Activated naive CD4-positive, alpha-beta T cell (primary cell): ENCODE data around the gene CNNM1.

Experiments
- DNase-seq, 4 experiments: peaks; one replicate each; lab custom pipeline; 2025; lab: John Stamatoyannopoulos, UW

The CNNM1 gene

DNA sequence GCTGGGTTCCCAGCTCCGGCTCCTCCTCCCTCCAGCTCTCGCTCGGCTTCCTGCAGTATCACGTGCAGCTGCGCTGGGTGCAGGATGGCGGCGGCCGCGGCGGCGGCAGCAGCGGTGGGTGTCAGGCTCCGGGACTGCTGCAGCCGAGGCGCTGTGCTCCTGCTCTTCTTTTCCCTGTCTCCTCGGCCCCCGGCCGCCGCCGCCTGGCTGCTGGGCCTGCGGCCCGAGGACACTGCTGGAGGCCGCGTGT lies at the start of gene CNNM1:
Gene CNNM1 (plus strand): TSS at position 53 of the 250 bp plus-strand sequence. CDS start 32 bp downstream, at position 85.
- DNase-seq = peak in 1 of 4 experiments; percentile 2

DNA sequence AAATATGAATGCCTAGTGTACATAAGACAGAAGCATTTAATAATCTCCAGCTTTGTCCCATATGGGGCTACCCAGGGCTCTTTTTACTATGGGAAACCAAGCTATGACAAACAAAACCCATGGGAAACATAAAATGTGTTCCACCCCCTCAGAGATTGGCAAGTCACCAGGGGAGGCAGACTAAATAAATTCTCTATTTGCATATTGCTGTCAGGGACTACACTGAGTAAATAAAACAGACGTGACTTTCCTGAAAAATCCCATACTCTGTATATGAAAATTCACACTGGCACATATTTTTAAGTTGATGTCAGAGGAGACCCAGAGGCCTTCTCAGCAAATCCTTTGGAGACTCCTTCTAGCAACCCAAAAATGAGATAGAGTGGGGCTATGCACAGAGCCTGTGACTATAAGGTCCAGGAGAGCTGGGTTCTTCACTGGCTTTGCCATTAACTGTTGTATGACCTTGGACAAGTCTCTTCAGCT lies 49.5 kb upstream of the CNNM1 start:
- DNase-seq = no peak

DNA sequence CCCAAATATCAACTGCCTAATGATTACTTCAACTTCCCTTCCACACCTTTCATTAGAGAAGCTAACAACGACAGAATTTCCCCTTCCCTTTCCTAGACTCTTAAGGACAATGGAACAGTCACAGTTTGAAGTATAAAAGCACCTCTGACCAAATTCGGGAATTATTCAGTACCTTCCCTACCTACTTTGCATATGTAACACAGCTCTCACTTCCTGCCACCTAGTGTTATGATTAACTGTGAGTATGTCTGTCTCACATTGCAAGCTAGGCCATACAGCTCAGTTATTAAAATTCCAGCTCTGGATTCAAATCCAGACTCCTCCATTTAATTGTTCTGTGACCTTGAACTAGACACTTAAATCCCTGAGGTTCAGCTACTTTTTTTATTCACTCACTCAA lies 48.7 kb upstream of the CNNM1 start:
- no peak for DNase-seq

DNA sequence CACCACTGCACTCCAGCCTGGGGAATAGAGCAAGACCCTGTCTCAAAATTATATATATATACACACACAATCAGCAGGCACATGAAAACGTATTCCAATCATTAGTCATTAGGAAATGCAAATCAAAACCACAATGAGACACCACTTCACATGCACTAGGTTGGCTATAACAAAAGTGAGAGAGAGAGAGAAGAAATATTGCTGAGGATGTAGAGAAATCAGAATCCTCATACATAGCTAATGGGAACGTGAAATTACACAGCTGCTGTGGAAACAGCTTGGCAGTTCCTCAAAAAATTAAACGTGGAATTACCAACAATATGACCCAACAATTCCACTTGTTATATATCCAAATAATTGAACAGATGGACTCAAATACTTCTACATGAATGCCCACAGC lies 43.3 kb upstream of the CNNM1 start:
- no peak for DNase-seq

DNA sequence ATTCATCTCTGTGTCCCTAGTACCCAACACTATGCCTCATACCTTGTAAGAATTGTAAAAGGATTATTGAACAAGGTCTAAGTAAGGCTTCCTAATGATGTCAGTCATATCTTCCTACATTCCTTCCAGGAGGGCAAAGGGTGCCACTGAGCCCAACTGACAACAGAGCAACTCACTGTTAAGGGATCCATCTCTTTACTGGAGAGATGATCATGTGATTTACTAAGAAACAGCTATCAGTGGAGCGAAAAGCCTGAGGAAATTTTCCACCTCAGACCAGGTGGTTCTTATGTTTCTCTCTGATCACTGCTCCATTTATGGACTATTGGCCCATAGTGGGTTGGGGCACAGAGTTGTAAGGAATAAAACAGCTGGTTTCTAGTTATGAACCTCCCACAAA lies 38.9 kb upstream of the CNNM1 start:
- DNase-seq = no peak

DNA sequence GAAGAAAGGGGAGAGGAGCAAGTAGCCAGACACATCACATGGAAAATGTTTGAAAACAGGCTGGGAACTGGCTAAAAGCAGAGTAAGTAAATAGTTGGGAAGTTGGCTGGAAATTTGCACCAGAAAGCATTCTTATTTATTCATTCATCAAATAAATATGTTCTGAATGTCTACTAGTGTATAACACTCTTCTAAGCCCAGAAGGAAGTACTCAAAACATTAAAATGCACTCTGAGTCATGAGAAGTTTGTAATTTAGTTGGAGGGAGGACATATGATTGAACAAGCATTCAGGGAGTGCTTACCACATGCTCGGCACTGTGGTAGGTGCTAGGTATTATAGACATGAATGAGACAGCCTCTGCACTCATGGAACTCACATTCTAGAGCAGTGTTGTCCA lies 37.0 kb upstream of the CNNM1 start:
- DNase-seq = no peak

DNA sequence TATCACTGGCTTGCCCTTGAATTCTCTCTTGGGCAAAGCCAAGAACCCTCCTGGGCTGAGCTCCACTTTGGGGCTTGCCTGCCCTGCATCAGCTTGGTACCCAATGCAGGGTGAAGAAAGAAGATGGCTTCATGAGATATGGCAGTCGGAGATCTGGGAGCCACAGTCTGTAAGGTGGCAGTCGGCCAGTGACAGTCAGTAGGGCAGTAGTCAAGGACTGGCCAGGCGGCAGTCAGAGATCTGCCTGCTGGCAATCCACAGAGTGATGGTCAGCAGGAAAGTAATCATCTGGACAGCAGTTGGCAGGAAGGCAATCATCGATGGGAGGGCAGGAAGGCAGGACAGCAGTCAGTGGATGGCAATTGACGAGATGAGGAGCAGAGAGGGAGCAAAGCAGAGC lies 32.6 kb upstream of the CNNM1 start:
- no peak for DNase-seq

DNA sequence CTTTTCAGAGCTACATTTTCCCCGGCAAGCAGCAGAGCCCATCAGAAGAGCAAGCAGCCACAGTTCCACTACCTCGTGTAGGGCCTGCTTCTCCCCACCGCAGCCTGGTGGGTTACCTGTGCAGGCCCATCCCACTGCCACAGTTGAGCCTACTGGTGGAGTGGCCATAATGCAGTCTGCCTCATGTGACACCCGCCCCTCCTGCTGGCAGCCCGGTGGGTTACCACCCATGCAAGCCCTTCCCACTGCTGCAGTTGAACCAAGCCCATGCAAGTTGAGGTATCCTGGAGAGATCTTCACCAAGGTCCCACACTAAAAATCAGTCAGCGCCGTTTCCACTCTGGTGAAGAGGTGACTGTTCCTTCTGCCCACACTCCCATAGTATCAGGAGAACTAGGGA lies 32.1 kb upstream of the CNNM1 start:
- DNase-seq = no peak

DNA sequence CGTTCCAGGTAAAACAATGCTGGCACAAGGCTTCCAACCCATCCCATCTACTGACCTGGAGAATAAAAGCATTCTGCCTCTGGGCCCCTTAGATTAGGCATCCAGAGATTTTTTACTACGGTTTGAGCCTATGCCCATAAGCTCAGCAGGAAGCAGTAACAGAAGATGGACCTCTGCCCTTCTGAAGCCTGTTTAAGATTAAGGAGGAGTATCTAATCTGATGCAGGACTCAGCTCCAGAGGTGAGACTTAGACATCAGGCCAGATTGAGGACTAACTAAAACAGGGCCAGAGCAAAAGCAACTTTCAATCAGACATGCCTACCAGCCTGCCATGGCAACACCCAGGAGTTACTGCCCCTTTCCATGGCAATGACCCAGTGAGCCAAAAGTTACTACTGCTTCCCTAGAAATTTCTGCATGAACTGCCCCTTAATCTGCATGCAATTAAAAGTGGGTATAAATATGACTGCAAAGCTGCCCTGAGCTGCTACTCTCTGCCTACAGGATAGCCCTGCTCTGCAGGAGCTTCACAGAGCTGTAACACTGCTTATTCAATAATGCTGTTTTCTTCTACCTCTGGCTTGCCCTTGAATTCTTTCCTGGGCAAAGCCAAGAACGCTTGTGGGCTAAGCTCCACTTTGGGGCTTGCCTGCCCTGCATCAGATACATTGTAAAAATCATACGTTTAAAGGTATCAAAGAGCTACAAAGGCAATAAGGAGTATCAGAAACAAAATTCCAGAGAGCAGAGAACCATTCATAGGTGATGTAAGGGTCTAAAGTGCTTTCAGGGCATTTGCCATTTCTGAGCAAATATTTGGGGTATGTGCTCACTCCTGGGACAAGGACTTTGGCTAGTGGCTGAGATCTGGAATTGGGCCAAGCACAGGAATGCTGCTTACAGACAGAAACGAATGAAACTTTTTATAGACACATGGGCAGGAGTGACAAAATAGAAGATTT lies 25.0 kb upstream of the CNNM1 start:
- DNase-seq = no peak

DNA sequence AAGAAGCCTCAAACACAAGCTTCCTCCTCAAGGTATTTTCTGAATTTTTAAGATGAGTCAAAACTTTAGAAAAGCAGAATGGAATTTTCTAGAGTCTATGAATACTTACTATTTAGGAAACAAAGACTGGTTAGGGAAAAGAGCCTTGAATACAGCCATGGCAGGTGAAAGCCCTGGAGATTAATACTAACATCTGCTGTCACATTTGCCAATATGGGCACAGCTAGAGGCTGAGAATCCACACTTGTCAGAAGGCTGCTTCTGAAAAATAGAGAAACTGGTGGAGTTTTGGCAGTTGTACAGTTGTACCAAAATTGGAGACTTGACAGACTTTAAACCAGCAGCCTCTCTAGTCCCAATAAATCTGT lies 24.3 kb upstream of the CNNM1 start:
- DNase-seq = no peak

DNA sequence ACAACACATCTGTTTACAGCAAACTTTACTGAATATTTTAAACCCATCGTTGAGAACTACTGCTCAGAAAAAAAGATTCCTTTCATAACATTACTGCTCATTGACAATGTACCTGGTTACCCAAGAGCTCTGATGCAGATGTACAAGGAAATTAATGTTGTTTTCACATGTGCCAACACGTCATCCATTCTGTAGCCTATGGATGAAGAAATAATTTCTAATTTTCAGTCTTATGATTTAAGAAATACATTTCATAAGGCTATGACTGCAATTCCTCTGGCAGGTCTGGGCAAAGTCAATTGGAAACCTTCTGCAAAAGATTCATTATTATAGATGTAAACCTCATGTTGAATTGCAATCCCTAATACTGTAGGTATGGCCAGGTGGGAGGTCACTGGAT lies 16.7 kb upstream of the CNNM1 start:
- DNase-seq = no peak

DNA sequence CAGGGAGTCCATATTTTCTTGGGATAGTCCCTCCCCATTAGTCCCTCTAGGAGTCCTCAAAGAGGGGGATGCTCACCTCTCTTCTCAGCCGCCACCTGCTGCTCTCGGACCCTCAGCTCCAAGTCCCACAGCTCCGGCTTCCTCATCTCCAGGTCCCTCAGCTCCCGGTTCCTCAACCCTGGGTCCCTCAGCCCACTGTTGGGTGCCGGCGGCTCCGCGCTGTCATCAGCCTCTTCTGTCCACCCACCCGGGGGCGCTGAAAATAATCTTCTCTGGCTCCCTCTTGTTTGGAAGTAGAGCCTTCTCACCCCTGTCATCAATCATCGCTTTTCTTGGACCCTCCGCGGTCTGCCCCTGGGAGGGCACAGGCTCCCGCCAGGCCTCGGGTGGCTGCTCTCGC lies 13.3 kb upstream of the CNNM1 start:
- no peak for DNase-seq

DNA sequence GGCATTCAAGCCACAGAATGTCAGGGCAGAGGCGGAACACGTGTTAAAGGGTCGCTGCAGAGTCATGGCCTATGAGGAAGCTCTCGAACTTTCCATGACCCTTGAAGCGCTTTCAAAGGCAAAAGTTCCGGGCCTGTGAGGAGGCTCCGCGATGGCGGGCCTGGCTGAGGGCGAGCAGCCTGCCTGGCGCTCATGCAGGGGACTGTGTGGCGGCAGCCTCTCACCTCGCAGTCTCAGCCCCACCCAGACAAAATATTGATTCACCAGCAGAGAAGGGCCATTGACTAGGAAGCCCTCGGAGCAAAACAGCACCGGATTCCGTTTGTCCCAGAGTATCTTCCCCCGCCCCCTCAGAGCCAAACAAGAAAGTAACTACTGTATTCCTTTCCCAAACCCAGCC lies 12.8 kb upstream of the CNNM1 start:
- DNase-seq = no peak

DNA sequence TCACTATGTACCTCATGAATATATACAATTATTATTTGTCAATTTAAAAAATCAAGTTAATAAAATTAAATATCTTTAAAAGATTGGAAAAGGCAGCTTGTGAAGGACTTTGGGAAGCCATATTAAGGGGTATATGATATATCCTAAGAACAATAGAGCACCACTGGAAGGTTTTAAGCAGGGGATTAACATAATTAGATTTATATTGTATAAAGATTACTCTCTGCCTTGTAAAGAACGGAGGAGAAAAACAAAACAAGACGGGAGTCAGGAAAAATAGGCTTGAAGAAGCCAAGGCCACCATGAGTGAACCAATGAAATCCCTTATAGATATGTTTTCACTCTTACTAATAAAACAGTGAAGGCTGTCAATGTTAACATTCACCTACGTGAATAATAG lies 11.1 kb upstream of the CNNM1 start:
- DNase-seq = no peak

DNA sequence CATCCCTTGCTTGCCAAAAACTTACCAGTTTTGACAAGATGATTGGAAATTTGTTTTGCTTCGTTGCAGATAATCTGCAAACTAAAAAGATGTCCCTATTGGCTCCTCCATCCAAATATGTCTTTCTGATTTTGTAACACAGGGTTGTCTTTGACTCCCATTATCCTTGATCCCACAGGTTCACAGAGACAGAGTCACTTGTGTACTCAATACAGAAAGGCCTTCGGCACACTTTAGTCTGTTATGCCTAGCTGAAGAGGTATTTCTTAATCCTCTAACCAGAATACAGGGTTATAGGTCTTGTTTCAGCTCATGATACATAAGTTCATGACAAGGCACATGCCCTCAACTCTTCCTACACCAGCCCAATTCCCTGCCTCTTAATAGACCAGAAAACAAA lies 10.7 kb upstream of the CNNM1 start:
- DNase-seq = no peak

DNA sequence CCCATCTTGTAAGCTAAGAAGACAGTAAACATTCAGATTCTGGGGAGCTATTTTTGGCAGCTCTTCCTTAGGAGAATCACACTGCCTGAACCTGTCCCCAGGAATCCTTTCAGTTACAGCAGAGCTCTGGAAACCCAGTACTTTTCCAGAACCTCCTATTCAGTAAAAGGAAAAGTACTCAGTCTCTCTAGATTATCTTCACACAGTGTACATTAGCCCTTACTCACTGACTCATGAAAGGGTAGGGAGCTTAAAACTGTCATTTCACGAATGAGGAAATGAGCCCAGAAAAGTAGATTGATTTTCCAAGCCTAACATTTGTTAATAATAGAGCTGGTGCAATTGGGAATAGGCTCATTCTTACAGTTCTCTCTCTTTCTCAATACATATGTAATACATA lies 3.9 kb upstream of the CNNM1 start:
- DNase-seq = no peak

DNA sequence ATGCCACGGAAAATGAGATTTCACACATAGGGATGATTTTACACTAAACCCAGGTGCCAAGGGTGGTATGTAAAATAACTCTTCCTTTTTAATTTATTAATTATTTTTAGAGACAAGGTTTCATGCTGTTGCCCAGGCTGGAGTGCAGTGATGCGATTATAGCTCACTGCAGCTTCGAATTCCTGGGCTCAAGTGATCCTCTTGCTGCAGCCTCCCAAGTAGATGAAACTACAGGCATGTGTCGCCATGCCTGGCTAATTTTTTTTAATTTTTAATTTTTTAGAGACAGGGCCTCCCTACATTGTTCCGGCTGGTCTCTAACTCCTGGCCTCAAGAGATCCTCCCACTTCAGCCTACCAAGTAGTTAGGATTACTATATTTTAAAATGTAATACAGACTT lies 2.3 kb upstream of the CNNM1 start:
- no peak for DNase-seq

DNA sequence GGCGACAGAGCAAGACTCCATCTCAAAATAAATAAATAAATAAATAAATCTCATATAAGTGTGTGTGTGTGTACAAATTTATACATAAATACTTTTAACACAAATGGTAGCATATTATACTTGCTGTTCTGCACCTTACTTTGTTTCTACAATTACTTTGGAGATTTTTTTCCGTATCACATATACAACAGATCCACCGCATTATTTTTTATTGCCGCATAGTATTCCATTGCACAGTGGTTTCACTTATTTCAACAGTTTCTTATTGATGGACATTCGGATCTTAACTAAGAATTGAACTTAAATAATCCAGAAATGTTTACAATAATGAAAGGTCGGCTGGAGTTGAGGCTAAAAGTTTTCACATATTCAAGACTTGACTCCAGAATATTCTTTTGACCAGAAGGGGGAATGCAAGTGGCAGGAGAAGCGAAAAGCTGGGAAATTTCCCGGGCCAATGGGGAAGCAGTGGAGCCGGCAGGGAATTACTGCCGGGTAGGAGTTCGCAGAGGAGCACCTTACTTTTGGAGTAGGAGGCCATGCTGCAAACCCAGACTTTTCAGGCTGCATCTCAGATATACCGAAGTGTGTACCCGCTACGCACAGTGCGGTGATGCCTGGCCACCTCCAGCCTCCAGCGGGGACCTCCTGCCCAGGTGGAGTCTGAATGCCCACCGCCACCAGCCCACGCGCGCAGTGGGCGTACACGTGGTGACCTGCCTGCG lies 415 bp upstream of the CNNM1 start:
- no peak for DNase-seq

DNA sequence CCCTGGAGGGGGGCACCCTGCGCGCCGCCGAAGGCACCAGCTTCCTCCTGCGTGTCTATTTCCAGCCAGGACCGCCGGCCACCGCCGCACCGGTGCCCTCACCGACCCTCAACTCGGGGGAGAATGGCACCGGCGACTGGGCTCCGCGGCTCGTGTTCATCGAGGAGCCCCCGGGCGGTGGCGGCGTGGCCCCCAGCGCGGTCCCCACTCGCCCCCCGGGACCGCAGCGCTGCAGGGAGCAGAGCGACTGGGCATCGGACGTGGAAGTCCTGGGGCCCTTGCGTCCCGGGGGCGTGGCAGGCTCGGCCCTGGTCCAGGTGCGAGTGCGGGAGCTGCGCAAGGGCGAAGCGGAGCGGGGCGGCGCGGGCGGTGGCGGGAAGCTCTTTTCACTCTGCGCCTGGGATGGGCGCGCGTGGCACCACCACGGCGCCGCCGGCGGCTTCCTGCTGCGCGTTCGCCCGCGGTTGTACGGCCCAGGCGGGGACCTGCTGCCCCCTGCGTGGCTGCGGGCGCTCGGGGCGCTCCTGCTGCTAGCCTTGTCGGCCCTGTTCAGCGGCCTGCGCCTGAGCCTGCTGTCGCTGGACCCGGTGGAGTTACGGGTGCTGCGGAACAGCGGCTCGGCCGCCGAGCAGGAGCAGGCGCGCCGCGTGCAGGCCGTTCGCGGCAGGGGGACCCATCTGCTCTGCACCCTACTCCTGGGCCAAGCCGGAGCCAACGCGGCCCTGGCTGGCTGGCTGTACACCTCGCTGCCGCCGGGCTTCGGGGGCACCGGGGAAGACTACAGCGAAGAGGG lies 594 bp downstream of the CNNM1 start:
- no peak for DNase-seq

DNA sequence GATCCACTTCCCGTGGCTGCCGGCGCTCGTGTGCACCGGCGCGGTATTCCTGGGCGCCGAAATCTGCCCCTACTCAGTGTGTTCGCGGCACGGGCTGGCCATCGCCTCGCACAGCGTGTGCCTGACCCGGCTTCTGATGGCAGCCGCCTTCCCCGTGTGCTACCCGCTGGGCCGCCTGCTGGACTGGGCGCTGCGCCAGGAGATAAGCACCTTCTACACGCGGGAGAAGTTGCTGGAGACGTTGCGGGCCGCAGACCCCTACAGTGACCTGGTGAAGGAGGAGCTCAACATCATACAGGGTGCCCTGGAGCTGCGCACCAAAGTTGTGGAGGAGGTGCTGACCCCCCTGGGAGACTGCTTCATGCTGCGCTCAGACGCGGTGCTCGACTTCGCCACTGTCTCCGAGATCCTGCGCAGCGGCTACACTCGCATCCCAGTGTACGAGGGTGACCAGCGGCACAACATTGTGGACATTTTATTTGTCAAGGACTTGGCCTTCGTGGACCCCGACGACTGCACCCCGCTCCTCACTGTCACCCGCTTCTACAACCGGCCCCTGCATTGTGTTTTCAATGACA lies 1.3 kb downstream of the CNNM1 start:
- DNase-seq = no peak

DNA sequence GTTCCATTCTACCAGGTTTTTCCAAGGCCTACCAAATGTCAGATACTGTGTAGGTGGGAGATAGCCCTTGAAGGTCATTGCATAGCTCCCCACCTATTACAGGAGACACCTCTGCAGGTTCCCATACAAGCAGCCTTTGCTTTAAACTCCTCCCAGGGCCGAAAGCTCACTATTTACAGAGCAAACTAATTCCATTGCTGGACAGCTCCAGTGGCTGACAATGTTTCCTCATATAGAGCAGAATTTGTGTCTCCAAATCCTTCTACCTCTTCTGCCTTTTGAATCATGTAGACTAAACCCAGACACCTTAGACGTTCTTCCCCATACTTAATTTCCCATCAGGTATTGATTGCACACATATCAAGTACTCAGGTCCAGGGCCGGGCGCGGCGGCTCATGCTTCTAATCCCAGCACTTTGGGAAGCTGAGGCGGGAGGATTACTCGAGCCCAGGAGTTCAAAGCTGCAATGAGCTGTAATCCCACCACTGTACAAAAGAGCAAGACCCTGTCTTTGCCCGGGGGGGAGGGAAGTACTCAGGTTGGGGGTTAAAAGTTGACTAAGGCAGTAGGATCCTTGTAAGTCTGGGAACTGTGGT lies 2.1 kb downstream of the CNNM1 start:
- DNase-seq = no peak

DNA sequence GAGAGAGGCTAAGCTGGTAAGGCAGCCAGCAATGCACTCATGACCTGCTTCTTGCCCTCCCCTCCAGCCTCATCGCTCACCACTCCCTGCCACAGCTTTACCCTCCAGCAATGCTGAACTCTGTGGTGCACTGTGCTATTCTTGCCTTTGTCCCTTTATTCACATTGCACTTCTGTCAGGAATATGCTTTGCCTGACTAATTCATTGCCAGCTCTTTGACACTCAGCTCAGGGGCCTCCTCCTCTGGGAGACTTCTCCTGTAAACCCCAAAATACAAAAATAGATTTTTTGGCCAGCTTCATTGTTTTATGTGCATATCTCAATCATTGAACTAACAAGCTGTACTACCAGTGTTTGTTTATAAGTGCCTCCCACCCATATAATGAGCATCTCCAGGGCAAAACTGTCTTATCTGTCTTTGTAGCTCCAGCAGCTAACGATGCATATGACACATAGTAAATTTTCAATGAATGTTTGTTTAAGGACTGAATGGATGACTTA lies 8.2 kb downstream of the CNNM1 start:
- DNase-seq = no peak
